HG03442 (cell line): ENCODE data around the gene MARF1.
A peak's percentile ranks its signal among the peaks of the same experiment; 100 is the strongest.
"Not testable (repeated sequence)": the region's sequence is repeated elsewhere in the genome, so short reads cannot be mapped to it uniquely, and the experiment has no call there.

ENCODE experiments used
- ATAC-seq: cut with Tn5 transposase; IDR thresholded peaks from one replicate; pipeline ENCODE4 v1.9.1; 2021; ENCODE audit warnings: mild to moderate bottlenecking, moderate library complexity; ENCODE audit not compliant: unreplicated experiment

MARF1 gene

DNA sequence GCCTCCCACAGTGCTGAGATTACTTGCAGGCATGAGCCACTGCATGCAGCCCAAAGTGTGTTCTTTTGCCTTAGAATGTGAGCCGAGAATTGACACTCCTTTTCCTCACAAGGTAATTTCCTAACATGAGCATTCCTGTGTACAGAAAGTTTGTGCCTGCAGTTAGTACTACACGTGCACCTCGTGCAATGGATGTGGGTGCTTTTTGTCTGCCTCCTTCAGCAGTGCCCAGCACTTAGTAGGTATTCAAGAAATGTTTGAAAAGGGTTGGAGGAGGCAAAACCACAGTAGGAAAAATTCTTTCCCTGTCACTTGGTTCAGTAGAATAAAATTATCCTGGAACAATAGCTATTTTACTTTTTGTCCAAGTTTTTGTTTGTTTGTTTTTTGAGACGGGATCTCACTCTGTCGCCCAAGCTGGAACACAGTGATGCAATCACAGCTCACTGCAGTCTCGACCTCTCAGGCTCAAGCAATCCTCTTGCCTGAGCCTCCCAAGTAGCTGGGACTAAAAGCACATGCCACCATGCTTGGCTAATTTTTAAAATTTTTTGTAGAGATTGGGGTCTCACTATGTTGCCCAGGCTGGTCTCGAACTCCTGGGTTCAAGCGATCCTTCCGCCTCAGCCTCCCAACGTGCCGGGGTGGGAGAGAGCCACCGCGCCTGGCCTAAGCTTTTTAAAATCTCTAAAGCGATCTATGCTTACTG, 9.5 kb upstream of the MARF1 start:
- ATAC-seq = no peak

GRCh38 chr16:15650698-15651171, 7.8 kb upstream of the MARF1 start:
- no peak for ATAC-seq

DNA sequence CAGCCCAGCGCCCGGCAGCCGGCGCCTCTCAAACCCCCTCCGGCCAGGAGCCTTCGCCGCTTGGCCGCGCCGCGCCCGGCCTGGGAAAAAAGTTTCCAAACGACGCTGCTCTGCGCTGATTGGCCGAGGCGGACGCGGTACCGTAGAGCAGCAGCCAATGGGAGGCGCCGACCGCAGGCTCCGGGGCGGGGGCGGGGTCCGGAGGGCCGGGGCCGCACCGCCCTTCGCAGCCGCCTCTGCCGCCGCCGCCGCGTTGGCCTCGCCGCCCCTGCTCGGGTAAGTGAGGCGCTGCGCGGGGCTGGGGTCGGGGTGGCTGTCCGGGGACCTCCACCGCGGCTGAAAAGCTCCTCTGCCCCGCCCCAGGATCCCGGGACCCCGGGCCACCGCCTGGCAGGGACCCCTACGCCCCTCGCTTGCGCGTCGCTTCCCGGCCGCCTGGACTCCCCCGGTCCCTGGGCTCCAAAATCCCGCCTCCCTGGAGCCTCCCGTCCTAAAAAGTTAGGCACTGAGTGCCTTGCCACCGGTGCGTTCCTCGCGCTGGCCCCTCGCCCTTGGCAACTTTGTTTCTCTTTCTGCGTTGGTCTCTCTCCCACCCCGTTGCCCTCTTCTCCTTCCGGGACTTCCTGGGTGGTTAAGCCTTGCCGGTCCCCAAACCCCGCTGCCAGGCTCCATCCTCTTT, 7.2 kb upstream of the MARF1 start, which contains the start of gene NDE1:
TSS of gene NDE1 (plus strand) at position 227 of the 679 bp plus-strand sequence. CDS start 14,534 bp downstream, outside the sequence.
- ATAC-seq = peak; percentile 82

- no peak for ATAC-seq
Observed at GRCh38 chr16:15649727-15650018, 6.7 kb upstream of the MARF1 start.

- ATAC-seq = not testable (repeated sequence)
Observed at GRCh38 chr16:15649311-15649710, 6.4 kb upstream of the MARF1 start.

GRCh38 chr16:15648135-15648730, 5.3 kb upstream of the MARF1 start:
- ATAC-seq = no peak

- no peak for ATAC-seq
Observed at GRCh38 chr16:15647294-15648014, 4.5 kb upstream of the MARF1 start.

DNA sequence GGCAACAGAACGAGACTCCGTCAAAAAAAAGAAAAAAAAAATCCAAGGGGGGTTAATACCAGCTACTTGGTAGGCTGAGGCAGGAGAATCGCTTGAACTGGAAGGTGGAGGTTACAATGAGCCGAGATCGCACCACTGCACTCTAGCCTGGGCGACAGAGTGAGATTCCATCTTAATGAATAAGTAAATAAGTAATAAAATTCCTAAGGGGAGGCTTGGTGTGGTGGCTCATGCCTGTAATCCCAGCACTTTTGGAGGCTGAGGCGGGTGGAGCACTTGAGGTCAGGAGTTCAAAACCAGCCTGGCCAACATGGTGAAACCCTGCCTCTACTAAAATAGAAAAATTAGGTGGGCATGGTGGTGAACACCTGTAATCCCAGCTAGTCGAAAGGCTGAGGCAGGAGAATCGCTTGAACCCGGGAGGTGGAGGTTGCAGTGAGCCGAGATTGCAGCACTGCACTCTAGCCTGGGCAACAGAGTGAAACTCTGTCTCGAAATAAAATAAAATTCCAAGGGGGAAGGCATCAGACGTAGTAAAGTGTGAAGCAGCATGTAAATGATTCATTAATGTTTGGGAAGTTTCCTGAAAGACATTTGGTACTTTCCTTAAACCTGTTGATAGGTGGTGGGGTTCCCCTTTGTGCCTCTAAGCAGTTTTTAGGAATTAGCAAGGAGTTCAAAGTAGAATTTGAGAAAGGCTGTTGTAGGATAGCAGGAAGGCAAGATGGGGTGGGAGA, 3.8 kb upstream of the MARF1 start:
- ATAC-seq = not testable (repeated sequence)

- ATAC-seq = not testable (repeated sequence)
Observed at GRCh38 chr16:15644962-15645465, 2.1 kb upstream of the MARF1 start.

DNA sequence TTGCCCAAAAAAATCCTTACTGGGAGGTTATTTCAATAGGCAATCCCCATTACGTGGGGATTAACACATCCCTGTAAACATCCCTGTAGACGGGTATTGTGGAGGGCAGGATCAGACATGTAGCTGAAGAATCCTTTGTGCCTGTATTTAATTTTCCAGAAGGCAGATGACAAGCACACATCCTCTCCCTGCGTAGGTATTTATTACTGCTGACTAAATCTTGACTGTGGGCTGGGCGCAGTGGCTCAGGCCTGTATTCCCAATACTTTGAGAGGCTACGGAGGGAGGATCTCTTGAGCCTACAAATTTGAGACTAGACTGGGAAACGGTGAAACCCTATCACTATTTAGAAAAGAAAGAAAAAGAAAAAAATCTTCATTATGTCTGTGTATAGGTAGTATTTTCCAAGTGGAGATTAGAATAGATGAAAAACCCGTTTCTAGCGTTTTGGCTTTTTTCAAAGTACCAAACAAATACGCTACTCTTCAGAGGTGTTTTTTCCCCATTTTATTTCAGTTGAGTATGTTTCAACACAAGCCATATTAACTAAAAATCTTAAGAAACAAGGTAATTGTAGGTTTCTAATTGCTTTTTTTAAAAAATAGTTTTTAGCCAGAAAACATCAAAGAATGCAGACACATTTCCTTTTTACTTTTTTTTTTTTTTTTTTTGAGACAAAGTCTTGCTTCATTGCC, 1.5 kb upstream of the MARF1 start:
- ATAC-seq = no peak

- ATAC-seq = no peak
Observed at GRCh38 chr16:15643946-15644250, 944 bp upstream of the MARF1 start.

DNA sequence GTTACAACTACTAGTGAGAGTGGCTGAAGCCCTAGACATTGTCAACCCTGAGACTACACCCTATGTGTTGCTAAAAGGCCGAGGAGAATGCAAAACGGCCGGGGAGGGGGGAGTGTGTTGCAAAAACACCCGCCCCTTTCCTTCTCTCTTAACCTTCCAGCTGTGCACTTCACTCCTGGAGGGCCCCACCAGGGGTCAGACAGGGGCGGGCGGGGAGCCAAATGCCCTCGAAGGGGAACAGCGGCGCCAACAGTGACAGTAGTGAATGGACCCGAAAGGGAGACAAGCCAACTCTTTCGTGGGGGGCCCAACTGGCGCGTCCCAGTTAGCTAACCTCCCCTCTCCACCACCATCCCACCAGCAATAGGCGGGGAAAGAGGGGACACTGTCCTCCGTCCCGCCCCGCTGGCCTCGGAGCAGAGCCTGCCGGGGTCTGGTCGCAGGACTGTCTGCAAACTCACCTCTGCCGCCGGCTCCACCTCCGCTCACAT, 352 bp downstream of the MARF1 start:
- peak; percentile 53 for ATAC-seq

- no peak for ATAC-seq
Observed at GRCh38 chr16:15641753-15642556, 999 bp downstream of the MARF1 start.

- no peak for ATAC-seq
Observed at GRCh38 chr16:15640966-15641365, 2.0 kb downstream of the MARF1 start.

GRCh38 chr16:15639061-15639568, 3.8 kb downstream of the MARF1 start:
- ATAC-seq = no peak

- ATAC-seq = no peak
Observed at GRCh38 chr16:15636392-15636873, 6.5 kb downstream of the MARF1 start.

GRCh38 chr16:15635926-15636325, 7.0 kb downstream of the MARF1 start:
- no peak for ATAC-seq

GRCh38 chr16:15631730-15632409, 11.1 kb downstream of the MARF1 start:
- ATAC-seq = no peak
